OCI-LY1 (cell line): ENCODE results near the gene FGA.

ENCODE experiments used
- EZH2 ChIP-seq: fragments of 200-600 bp; sonication (generic), shearing (Covaris generic); IDR thresholded peaks from 2 replicates; pipeline ENCODE4 v1.8.0; 2017; ENCODE audit warnings: borderline replicate concordance, mixed run types, mild to moderate bottlenecking, antibody characterized with exemption, low read length, moderate library complexity, mixed read lengths
- TF ChIP-seq, protein P1 (sequence below): fragments of 200-600 bp; sonication (generic), shearing (Covaris generic); IDR thresholded peaks from 2 replicates; pipeline ENCODE4 v1.5.1; 2017; ENCODE audit warnings: mild to moderate bottlenecking, antibody characterized with exemption, low read length, moderate library complexity, mixed read lengths

DNA sequence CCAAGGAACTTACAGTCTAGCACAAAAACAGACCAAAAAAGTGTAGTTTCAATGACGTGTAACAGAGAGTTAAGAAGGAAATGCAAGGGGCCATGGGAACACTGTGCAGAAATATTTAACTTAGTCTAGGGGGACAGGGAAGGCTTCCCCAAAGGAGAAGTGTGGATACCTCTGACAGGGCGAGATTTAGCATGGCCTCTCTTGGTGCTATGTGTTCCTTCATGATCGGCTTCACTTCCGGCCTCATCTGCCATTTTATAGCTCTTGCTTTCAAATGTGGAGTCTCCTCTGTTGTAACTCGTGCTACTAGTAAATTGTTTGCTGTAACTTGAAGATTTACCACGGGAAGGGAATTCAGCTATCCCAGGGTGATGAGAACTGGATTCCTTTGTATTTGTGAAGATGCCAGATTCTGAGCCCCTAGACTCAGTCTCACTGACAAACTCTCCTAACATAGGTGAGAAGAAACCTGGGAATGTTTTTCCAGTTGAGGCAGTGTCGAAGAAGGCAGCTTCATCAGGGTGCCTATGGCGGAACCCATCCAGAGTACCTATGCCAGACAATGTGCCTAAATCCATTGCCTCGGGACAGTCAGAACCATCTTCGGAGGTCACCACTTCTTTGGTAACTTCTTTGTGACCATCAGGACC is 5.0 kb downstream of the FGA start:
- TF ChIP-seq, protein P1, sequence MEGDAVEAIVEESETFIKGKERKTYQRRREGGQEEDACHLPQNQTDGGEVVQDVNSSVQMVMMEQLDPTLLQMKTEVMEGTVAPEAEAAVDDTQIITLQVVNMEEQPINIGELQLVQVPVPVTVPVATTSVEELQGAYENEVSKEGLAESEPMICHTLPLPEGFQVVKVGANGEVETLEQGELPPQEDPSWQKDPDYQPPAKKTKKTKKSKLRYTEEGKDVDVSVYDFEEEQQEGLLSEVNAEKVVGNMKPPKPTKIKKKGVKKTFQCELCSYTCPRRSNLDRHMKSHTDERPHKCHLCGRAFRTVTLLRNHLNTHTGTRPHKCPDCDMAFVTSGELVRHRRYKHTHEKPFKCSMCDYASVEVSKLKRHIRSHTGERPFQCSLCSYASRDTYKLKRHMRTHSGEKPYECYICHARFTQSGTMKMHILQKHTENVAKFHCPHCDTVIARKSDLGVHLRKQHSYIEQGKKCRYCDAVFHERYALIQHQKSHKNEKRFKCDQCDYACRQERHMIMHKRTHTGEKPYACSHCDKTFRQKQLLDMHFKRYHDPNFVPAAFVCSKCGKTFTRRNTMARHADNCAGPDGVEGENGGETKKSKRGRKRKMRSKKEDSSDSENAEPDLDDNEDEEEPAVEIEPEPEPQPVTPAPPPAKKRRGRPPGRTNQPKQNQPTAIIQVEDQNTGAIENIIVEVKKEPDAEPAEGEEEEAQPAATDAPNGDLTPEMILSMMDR = no peak
- no peak for TF ChIP-seq EZH2
